Endothelial cell of umbilical vein (primary cell): ENCODE results near the gene MC1R. TPM values are rescaled to one million over a fixed set of nuclear protein-coding genes. Genes with fewer than 3 reads are reported as not detected.

ENCODE experiments used
- BruUV-seq: library from RNA; stranded (reverse); fragments of 400-500 nt; replicated peaks from 2 replicates; lab custom pipeline; 2021; lab: Mats Ljungman, UMichigan
- CTCF ChIA-PET: fragments of 300-600, 350-600 bp; sonication (Branson Sonifier 250); formaldehyde crosslinking; loops from one replicate; lab custom pipeline; 2021; ENCODE audit warnings: antibody characterized with exemption, inconsistent platforms; lab: Charles Lee
- POLR2A ChIA-PET: fragments of 300-600, 350-600 bp; sonication (Branson Sonifier 250); formaldehyde crosslinking; loops from one replicate; lab custom pipeline; 2021; ENCODE audit warnings: antibody characterized with exemption, inconsistent platforms; lab: Charles Lee
- DNase-seq: peaks from one replicate; pipeline ENCODE4 v3.0.0-alpha.2; 2011; ENCODE audit warnings: low read depth, low spot score
- FAIRE-seq: peaks from 2 replicates; lab custom pipeline; 2011; peaks lifted over from hg19 to GRCh38; lab: Jason Lieb, UNC
- H2AFZ ChIP-seq: 2 replicates; pipeline ENCODE4 v1.6.0; 2012; ENCODE audit warnings: low read depth, low read length, control low read depth, inconsistent platforms
- H3K27ac ChIP-seq: 2 replicates; pipeline ENCODE4 v1.5.1; 2011; ENCODE audit warnings: low read depth, mild to moderate bottlenecking, control low read depth, low read length, moderate library complexity; ENCODE audit not compliant: insufficient read depth
- H3K27me3 ChIP-seq, 2 experiments: 2 replicates each; pipeline versions ENCODE4 v1.6.0 to v1.6.1; 2011; ENCODE audit warnings: low read length in 2 of 2, mixed read lengths in 1 of 2; ENCODE audit not compliant: control insufficient read depth in 2 of 2, insufficient read depth in 2 of 2
- H3K36me3 ChIP-seq, 2 experiments: 2 replicates in 1 of 2; 3 replicates in 1 of 2; pipeline ENCODE4 v1.5.1; 2011; ENCODE audit warnings: low read length in 2 of 2, mild to moderate bottlenecking in 1 of 2, moderate library complexity in 1 of 2; ENCODE audit not compliant: control insufficient read depth in 2 of 2, insufficient read depth in 2 of 2; ENCODE audit errors: extremely low read depth in 1 of 2
- H3K4me1 ChIP-seq: 3 replicates; pipeline ENCODE4 v1.5.1; 2011; ENCODE audit warnings: mild to moderate bottlenecking, low read length; ENCODE audit not compliant: control insufficient read depth, insufficient read depth; ENCODE audit errors: extremely low read depth
- H3K4me2 ChIP-seq: 2 replicates; pipeline ENCODE4 v1.6.1; 2011; ENCODE audit warnings: low read length, control low read depth, mixed read lengths; ENCODE audit not compliant: insufficient read depth
- H3K4me3 ChIP-seq, 3 experiments: fragments of 200-600 bp in 1 of 3; sonication (generic), shearing (Covaris generic) in 1 of 3; replicated peaks in 1 of 3; 2 replicates each; pipeline ENCODE4 v1.5.1; 2011 to 2016; ENCODE audit warnings: control low read depth in 3 of 3, low read length in 3 of 3, mild to moderate bottlenecking in 2 of 3, inconsistent platforms in 1 of 3, low read depth in 1 of 3, moderate library complexity in 1 of 3; ENCODE audit not compliant: insufficient read depth in 1 of 3
- H3K79me2 ChIP-seq: 2 replicates; pipeline ENCODE4 v1.6.0; 2012; ENCODE audit warnings: low read length, inconsistent platforms; ENCODE audit not compliant: control insufficient read depth, insufficient read depth
- H3K9ac ChIP-seq: replicated peaks from 2 replicates; pipeline ENCODE3; 2011; ENCODE audit warnings: low read length, control low read depth; ENCODE audit not compliant: insufficient read depth; ENCODE audit errors: extremely low read depth
- H3K9me1 ChIP-seq: replicated peaks from 3 replicates; pipeline ENCODE4 v1.6.0; 2011; ENCODE audit warnings: mild to moderate bottlenecking, low read length; ENCODE audit not compliant: control insufficient read depth, insufficient read depth; ENCODE audit errors: extremely low read depth
- H3K9me3 ChIP-seq: replicated peaks from 2 replicates; pipeline ENCODE4 v1.5.1; 2012; ENCODE audit warnings: low read length, inconsistent platforms; ENCODE audit not compliant: control insufficient read depth, insufficient read depth
- H4K20me1 ChIP-seq: replicated peaks from 2 replicates; pipeline ENCODE3; 2011; ENCODE audit warnings: mild to moderate bottlenecking, low read length; ENCODE audit not compliant: control insufficient read depth, insufficient read depth; ENCODE audit errors: extremely low read depth
- CTCF ChIP-seq, 2 donors: IDR thresholded peaks; 1 replicate in 1 of 2; 2 replicates in 1 of 2; pipeline ENCODE4 v1.5.1; 2011; ENCODE audit warnings: low read length in 2 of 2, mild to moderate bottlenecking in 2 of 2, moderate library complexity in 2 of 2, control low read depth in 1 of 2, inconsistent platforms in 1 of 2, low read depth in 1 of 2; ENCODE audit not compliant: insufficient read depth in 1 of 2; ENCODE audit errors: extremely low read depth in 1 of 2
- EZH2 ChIP-seq: IDR thresholded peaks from 2 replicates; pipeline ENCODE4 v1.6.1; 2012; ENCODE audit warnings: borderline replicate concordance, low read depth, mild to moderate bottlenecking, moderate library complexity, low read length, inconsistent platforms; ENCODE audit not compliant: severe bottlenecking
- FOS ChIP-seq: IDR thresholded peaks from 2 replicates; pipeline ENCODE4 v1.6.1; 2011; ENCODE audit warnings: mild to moderate bottlenecking, low read length, moderate library complexity, borderline replicate concordance; ENCODE audit not compliant: insufficient read depth
- GATA2 ChIP-seq: IDR thresholded peaks from 2 replicates; pipeline ENCODE4 v1.7.0; 2011; ENCODE audit warnings: low read depth, mild to moderate bottlenecking, moderate library complexity, mixed read lengths, low read length; ENCODE audit not compliant: insufficient read length, insufficient read depth
- JUN ChIP-seq: IDR thresholded peaks from 2 replicates; pipeline ENCODE4 v1.6.1; 2011; ENCODE audit warnings: borderline replicate concordance, low read depth; ENCODE audit not compliant: insufficient read length, insufficient read depth
- MAX ChIP-seq: IDR thresholded peaks from 2 replicates; pipeline ENCODE4 v1.6.1; 2011; ENCODE audit not compliant: insufficient read depth, insufficient read length
- MYC ChIP-seq: IDR thresholded peaks from one replicate; pipeline ENCODE4 v1.6.1; 2011; ENCODE audit warnings: mild to moderate bottlenecking, low read depth, low read length
- POLR2A ChIP-seq: IDR thresholded peaks from 2 replicates; pipeline ENCODE4 v1.6.1; 2012; ENCODE audit warnings: low read depth, mild to moderate bottlenecking, control low read depth, low read length
- POLR2AphosphoS5 ChIP-seq: IDR thresholded peaks from 2 replicates; pipeline ENCODE4 v1.6.1; 2012; ENCODE audit warnings: low read depth, mild to moderate bottlenecking, control low read depth, low read length, moderate library complexity; ENCODE audit not compliant: insufficient read depth
- dilution Hi-C: fragments of 300-500 bp; cut with MboI; formaldehyde crosslinking; loops from one replicate; pipeline ENCODE4 v1.15.0; 2019; ENCODE audit warnings: low sequenced_read_pairs; ENCODE audit not compliant: extremely low pct_ligation_motif_present
- intact Hi-C: fragments of 100-400 bp; cut with micrococcal nuclease; formaldehyde crosslinking; loops from one replicate; pipeline ENCODE4 v1.10.0; 2022
- polyA plus RNA-seq, 4 experiments: library from polyadenylated mRNA; depleted of rRNA in 3 of 4; stranded (reverse) in 3 of 4; unstranded in 1 of 4; fragments of >200 nt; gene quantifications; 2 replicates each; pipeline versions ENCODE4 v1.2.1 to v1.2.3, GENCODE V29; 2011 to 2012; ENCODE audit warnings: missing spikeins in 1 of 4
- total RNA-seq: library from RNA; stranded (reverse); gene quantifications from 2 replicates; pipeline ENCODE4 v1.2.3, GENCODE V29; 2021

Gene MC1R
- total and polyA plus RNA-seq, 2 donors (not counting 3 experiments of a cell fraction or from before 2014, with no cell fraction given) = 4.0 to 4.9 TPM

GRCh38 chr16:89938175-89938885 lies 19.7 kb downstream of the MC1R start:
- Histone ChIP-seq H3K27me3 (no peaks in the 10 kb centered on the region), H3K9me3 (no peaks in the 10 kb centered on the region), H3K9me1 (no peaks in the 10 kb centered on the region), H3K9ac (no peak overlapping the region), H4K20me1 (no peaks in the 10 kb centered on the region), H3K27ac (no peak overlapping the region), H3K36me3 (peaks cover 4 to 18% of the 10 kb centered on the region in 2 experiments), H3K4me3 (no peak overlapping the region), H3K4me2 (no peak overlapping the region), H3K4me1 (no peaks in the 10 kb centered on the region), H3K79me2 (no peaks in the 10 kb centered on the region), H2AFZ (no peak overlapping the region)
- dilution Hi-C loops = no loop called here
- TF ChIP-seq CTCF (IDR thresholded peaks at IDR 0.05; ENCODE audit: extremely low read depth in 1 of 2, insufficient read depth in 1 of 2, low read depth in 1 of 2, low read length in 2 of 2) = no peak
- no peak for TF ChIP-seq FOS
- no peak for TF ChIP-seq JUN
- TF ChIP-seq EZH2 = no peak
- no peak for TF ChIP-seq POLR2A
- TF ChIP-seq GATA2 = no peak
- no peak for TF ChIP-seq MYC
- TF ChIP-seq POLR2AphosphoS5 = no peak
- no peak for TF ChIP-seq MAX
- DNase-seq (no peak), FAIRE-seq (no peak)
- ChIA-PET CTCF (no interaction called here), POLR2A (no interaction called here)
- intact Hi-C loops = no loop called here
- no TSS peak for BruUV-seq
